Neuronal stem cell (in vitro differentiated cells): ENCODE data around the gene CLN6.

Source experiments
- DNase-seq: peaks from one replicate; pipeline ENCODE4 v3.0.0-alpha.2; 2013; ENCODE audit warnings: low spot score
- H2AFZ ChIP-seq: one replicate; pipeline ENCODE4 v1.6.1; 2013; ENCODE audit warnings: mild to moderate bottlenecking, low read length, inconsistent platforms
- H2AK5ac ChIP-seq: 2 replicates; pipeline ENCODE4 v1.6.1; 2013; ENCODE audit warnings: low read depth, mild to moderate bottlenecking, inconsistent platforms, low read length, moderate library complexity, mixed read lengths
- H2BK120ac ChIP-seq: 2 replicates; pipeline ENCODE4 v1.6.1; 2013; ENCODE audit warnings: low read depth, mild to moderate bottlenecking, inconsistent platforms, low read length, moderate library complexity, mixed read lengths
- H2BK12ac ChIP-seq: one replicate; pipeline ENCODE4 v1.6.1; 2013; ENCODE audit warnings: low read length, inconsistent platforms
- H2BK15ac ChIP-seq: 2 replicates; pipeline ENCODE4 v1.6.1; 2013; ENCODE audit warnings: mild to moderate bottlenecking, low read length, inconsistent platforms, mixed read lengths
- H2BK5ac ChIP-seq: one replicate; pipeline ENCODE4 v1.6.1; 2013; ENCODE audit warnings: inconsistent platforms, mild to moderate bottlenecking, low read length, moderate library complexity
- H3K14ac ChIP-seq: one replicate; pipeline ENCODE4 v1.6.1; 2013; ENCODE audit warnings: low read length, inconsistent platforms
- H3K18ac ChIP-seq: 2 replicates; pipeline ENCODE4 v1.6.1; 2013; ENCODE audit warnings: low read length, inconsistent platforms
- H3K23ac ChIP-seq: 2 replicates; pipeline ENCODE4 v1.6.1; 2013; ENCODE audit warnings: low read depth, mild to moderate bottlenecking, mixed read lengths, low read length, inconsistent platforms; ENCODE audit not compliant: poor library complexity
- H3K27ac ChIP-seq: replicated peaks from 3 replicates; pipeline ENCODE4 v1.5.1; 2013; ENCODE audit warnings: low read length, inconsistent platforms
- H3K27me3 ChIP-seq, 3 experiments: 2 replicates each; pipeline ENCODE4 v1.6.1; 2013; ENCODE audit warnings: low read length in 3 of 3, mild to moderate bottlenecking in 2 of 3, inconsistent platforms in 1 of 3, low read depth in 1 of 3, mixed read lengths in 1 of 3, moderate library complexity in 1 of 3; ENCODE audit not compliant: control insufficient read depth in 3 of 3, insufficient read depth in 3 of 3
- H3K36me3 ChIP-seq, 2 donors: replicated peaks in 1 of 2; 2 replicates each; pipeline ENCODE4 v1.6.1; 2013; ENCODE audit warnings: low read length in 2 of 2; ENCODE audit not compliant: control insufficient read depth in 2 of 2, insufficient read depth in 2 of 2
- H3K4ac ChIP-seq: 2 replicates; pipeline ENCODE4 v1.6.1; 2013; ENCODE audit warnings: inconsistent platforms, mild to moderate bottlenecking, low read length, moderate library complexity
- H3K4me1 ChIP-seq, 2 donors: 1 replicate in 1 of 2; 2 replicates in 1 of 2; pipeline ENCODE4 v1.6.1; 2013; ENCODE audit warnings: low read length in 2 of 2, low read depth in 1 of 2; ENCODE audit not compliant: control insufficient read depth in 2 of 2, insufficient read depth in 1 of 2
- H3K4me2 ChIP-seq: one replicate; pipeline ENCODE4 v1.6.1; 2013; ENCODE audit warnings: mild to moderate bottlenecking, low read length, inconsistent platforms; ENCODE audit not compliant: insufficient read depth, poor library complexity, severe bottlenecking
- H3K4me3 ChIP-seq, 2 donors: 2 replicates each; pipeline ENCODE4 v1.5.1; 2013; ENCODE audit warnings: low read length in 2 of 2, mild to moderate bottlenecking in 2 of 2, inconsistent platforms in 1 of 2, moderate library complexity in 1 of 2
- H3K79me1 ChIP-seq: one replicate; pipeline ENCODE4 v1.6.1; 2013; ENCODE audit warnings: low read depth, mild to moderate bottlenecking, inconsistent platforms, low read length, moderate library complexity
- H3K9ac ChIP-seq: one replicate; pipeline ENCODE4 v1.6.1; 2013; ENCODE audit warnings: mild to moderate bottlenecking, low read depth, low read length, inconsistent platforms; ENCODE audit not compliant: poor library complexity
- H3K9me3 ChIP-seq, 2 donors: replicated peaks in 1 of 2; 2 replicates each; pipeline versions ENCODE3 to v1.6.1; 2013; ENCODE audit warnings: low read length in 2 of 2, mild to moderate bottlenecking in 2 of 2, inconsistent platforms in 1 of 2, low read depth in 1 of 2, mixed read lengths in 1 of 2, moderate library complexity in 1 of 2; ENCODE audit not compliant: control insufficient read depth in 2 of 2, insufficient read depth in 1 of 2
- H4K8ac ChIP-seq: one replicate; pipeline ENCODE4 v1.6.1; 2013; ENCODE audit warnings: low read depth, mild to moderate bottlenecking, inconsistent platforms, low read length, moderate library complexity
- H4K91ac ChIP-seq: one replicate; pipeline ENCODE4 v1.6.1; 2013; ENCODE audit warnings: low read length, low read depth, mild to moderate bottlenecking, inconsistent platforms; ENCODE audit not compliant: poor library complexity
- WGBS, 2 donors: extraction: QIAGEN DNeasy Blood & Tissue Kit; methylation state at CpG; one replicate each; pipeline ENCODE4 v1.1.7; 2013; ENCODE audit warnings: missing lambda C conversion rate in 2 of 2, mixed read lengths in 1 of 2; ENCODE audit not compliant: insufficient read length in 2 of 2, insufficient replicate concordance in 1 of 2; ENCODE audit errors: extremely low coverage in 2 of 2; 5-methylcytosine and 5-hydroxymethylcytosine counted together

The CLN6 gene

GRCh38 chr15:68234060-68234459 is 4.5 kb upstream of the CLN6 start:
- no peaks in the 10 kb centered on the region for H3K27me3 ChIP-seq
- H3K9ac ChIP-seq = no peak overlapping the region
- H2BK15ac ChIP-seq = no peak overlapping the region
- H3K27ac ChIP-seq = no peak overlapping the region
- DNase-seq = no peak
- H3K14ac ChIP-seq = no peak overlapping the region
- H3K23ac ChIP-seq = no peak overlapping the region
- peak overlapping the region; percentile 68 for H2AFZ ChIP-seq
- H3K4me1 ChIP-seq = peaks cover 6 to 7% of the 10 kb centered on the region in 2 donors
- H2BK12ac ChIP-seq = no peak overlapping the region
- no peak overlapping the region for H3K4me2 ChIP-seq
- no peaks in the 10 kb centered on the region for H3K36me3 ChIP-seq
- no peak overlapping the region for H2BK5ac ChIP-seq
- no peak overlapping the region for H2BK120ac ChIP-seq
- H3K79me1 ChIP-seq = no peaks in the 10 kb centered on the region
- H3K4me3 ChIP-seq = no peak overlapping the region
- H4K8ac ChIP-seq = no peak overlapping the region
- no peak overlapping the region for H2AK5ac ChIP-seq
- no peaks in the 10 kb centered on the region for H3K9me3 ChIP-seq
- no CpG with 5 or more reads among the region's 6 CpGs for WGBS, 2 donors
- no peak overlapping the region for H4K91ac ChIP-seq
- no peak overlapping the region for H3K18ac ChIP-seq
- no peak overlapping the region for H3K4ac ChIP-seq

GRCh38 chr15:68232937-68233336 is 3.4 kb upstream of the CLN6 start:
- H2AK5ac ChIP-seq = no peak overlapping the region
- no peak overlapping the region for H2AFZ ChIP-seq
- H3K18ac ChIP-seq = peak overlapping the region; percentile 67
- H3K27me3 ChIP-seq = no peaks in the 10 kb centered on the region
- H3K14ac ChIP-seq = no peak overlapping the region
- WGBS, 2 donors = no CpG with 5 or more reads among the region's 6 CpGs
- no peak overlapping the region for H3K4me2 ChIP-seq
- H4K8ac ChIP-seq = peak overlapping the region; percentile 57
- H3K4me3 ChIP-seq = no peak overlapping the region
- DNase-seq = no peak
- no peaks in the 10 kb centered on the region for H3K9me3 ChIP-seq
- no peak overlapping the region for H3K27ac ChIP-seq
- no peak overlapping the region for H2BK5ac ChIP-seq
- no peak overlapping the region for H3K23ac ChIP-seq
- H2BK15ac ChIP-seq = no peak overlapping the region
- H3K9ac ChIP-seq = no peak overlapping the region
- H4K91ac ChIP-seq = no peak overlapping the region
- no peaks in the 10 kb centered on the region for H3K79me1 ChIP-seq
- H2BK120ac ChIP-seq = no peak overlapping the region
- H3K4ac ChIP-seq = no peak overlapping the region
- peaks cover 12 to 14% of the 10 kb centered on the region in 2 donors for H3K4me1 ChIP-seq
- H2BK12ac ChIP-seq = no peak overlapping the region
- no peaks in the 10 kb centered on the region for H3K36me3 ChIP-seq

- Histone ChIP-seq H3K79me1 (peaks cover 3% of the 10 kb centered on the region), H3K4me3 (peak overlapping the region in 1 of 2 donors; percentile 18), H3K9ac (no peak overlapping the region), H2BK120ac (no peak overlapping the region), H3K4ac (no peak overlapping the region), H3K14ac (no peak overlapping the region), H3K27ac (no peak overlapping the region), H2BK12ac (no peak overlapping the region), H3K9me3 (no peaks in the 10 kb centered on the region), H4K8ac (no peak overlapping the region), H3K36me3 (peaks cover 0 to 4% of the 10 kb centered on the region in 2 donors), H2BK15ac (no peak overlapping the region), H2BK5ac (no peak overlapping the region), H3K4me1 (peaks cover 17% of the 10 kb centered on the region in 2 donors), H2AK5ac (no peak overlapping the region), H3K23ac (no peak overlapping the region), H3K27me3 (no peaks in the 10 kb centered on the region), H3K18ac (no peak overlapping the region), H4K91ac (no peak overlapping the region), H2AFZ (no peak overlapping the region), H3K4me2 (no peak overlapping the region)
- no peak for DNase-seq
- no CpG with 5 or more reads among the region's 6 CpGs for WGBS, 2 donors
Measured at GRCh38 chr15:68232449-68232848, 2.9 kb upstream of the CLN6 start.

- H2BK12ac ChIP-seq = no peak overlapping the region
- no CpG with 5 or more reads among the region's 9 CpGs for WGBS, 2 donors
- no peak overlapping the region for H2BK120ac ChIP-seq
- no peak overlapping the region for H3K14ac ChIP-seq
- H3K27me3 ChIP-seq = no peaks in the 10 kb centered on the region
- no peak overlapping the region for H3K9ac ChIP-seq
- no peak overlapping the region for H4K91ac ChIP-seq
- no peak overlapping the region for H2AK5ac ChIP-seq
- H2BK5ac ChIP-seq = no peak overlapping the region
- H3K79me1 ChIP-seq = peaks cover 8% of the 10 kb centered on the region
- no peak overlapping the region for H3K4me3 ChIP-seq
- H3K36me3 ChIP-seq = peaks cover 0 to 8% of the 10 kb centered on the region in 2 donors
- no peak overlapping the region for H3K18ac ChIP-seq
- no peak overlapping the region for H3K23ac ChIP-seq
- no peak overlapping the region for H3K27ac ChIP-seq
- H3K9me3 ChIP-seq = no peaks in the 10 kb centered on the region
- DNase-seq = no peak
- no peak overlapping the region for H2BK15ac ChIP-seq
- no peak overlapping the region for H3K4me2 ChIP-seq
- H2AFZ ChIP-seq = peak overlapping the region; percentile 49
- H3K4ac ChIP-seq = no peak overlapping the region
- peaks cover 17% of the 10 kb centered on the region in 2 donors for H3K4me1 ChIP-seq
- H4K8ac ChIP-seq = no peak overlapping the region
Measured at GRCh38 chr15:68231102-68231818, 1.7 kb upstream of the CLN6 start.
